ENCODE results near the gene TSGA10.

DNA sequence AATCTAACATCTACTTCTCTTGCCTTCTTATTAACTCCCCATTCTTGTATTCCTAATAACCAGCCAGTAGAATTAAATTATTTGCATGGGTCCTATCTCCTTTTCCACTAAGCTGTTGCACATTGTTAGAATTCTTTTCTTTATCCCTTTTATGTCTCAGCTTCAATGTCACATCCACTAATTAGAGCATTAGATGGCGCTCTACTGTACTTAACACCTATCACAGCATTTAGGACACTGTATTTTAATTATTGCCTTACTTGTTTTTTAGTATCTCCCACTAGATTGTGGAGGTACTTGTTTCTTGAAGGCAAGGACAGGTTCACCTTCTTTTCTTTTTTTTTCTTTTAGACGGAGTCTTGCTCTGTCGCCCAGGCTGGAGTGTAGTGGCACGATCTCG, 3.9 kb upstream of the TSGA10 start:
- TF ChIP-seq EZH2 (IDR thresholded peaks at IDR 0.05; ENCODE audit: borderline replicate concordance) (no peak), EZH2phosphoT487 (IDR thresholded peaks at IDR 0.05; ENCODE audit: low read depth, severe bottlenecking, unreplicated experiment) (no peak)
- TF ChIP-seq, protein P1, sequence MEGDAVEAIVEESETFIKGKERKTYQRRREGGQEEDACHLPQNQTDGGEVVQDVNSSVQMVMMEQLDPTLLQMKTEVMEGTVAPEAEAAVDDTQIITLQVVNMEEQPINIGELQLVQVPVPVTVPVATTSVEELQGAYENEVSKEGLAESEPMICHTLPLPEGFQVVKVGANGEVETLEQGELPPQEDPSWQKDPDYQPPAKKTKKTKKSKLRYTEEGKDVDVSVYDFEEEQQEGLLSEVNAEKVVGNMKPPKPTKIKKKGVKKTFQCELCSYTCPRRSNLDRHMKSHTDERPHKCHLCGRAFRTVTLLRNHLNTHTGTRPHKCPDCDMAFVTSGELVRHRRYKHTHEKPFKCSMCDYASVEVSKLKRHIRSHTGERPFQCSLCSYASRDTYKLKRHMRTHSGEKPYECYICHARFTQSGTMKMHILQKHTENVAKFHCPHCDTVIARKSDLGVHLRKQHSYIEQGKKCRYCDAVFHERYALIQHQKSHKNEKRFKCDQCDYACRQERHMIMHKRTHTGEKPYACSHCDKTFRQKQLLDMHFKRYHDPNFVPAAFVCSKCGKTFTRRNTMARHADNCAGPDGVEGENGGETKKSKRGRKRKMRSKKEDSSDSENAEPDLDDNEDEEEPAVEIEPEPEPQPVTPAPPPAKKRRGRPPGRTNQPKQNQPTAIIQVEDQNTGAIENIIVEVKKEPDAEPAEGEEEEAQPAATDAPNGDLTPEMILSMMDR (IDR thresholded peaks at IDR 0.05; ENCODE audit: poor library complexity) = no peak
